Spinal cord (tissue), 10 donors: Measurements from ENCODE around the gene MEMO1. TPM values are rescaled to one million over a fixed set of nuclear protein-coding genes. Genes with fewer than 3 reads are reported as not detected.
"Not testable (repeated sequence)": the region's sequence is repeated elsewhere in the genome, so short reads cannot be mapped to it uniquely, and the experiment has no call there.

Experiments used
- DNase-seq, 6 donors: peaks; one replicate each; pipeline versions ENCODE4 v3.0.0 to v3.0.0-alpha.2; 2013 to 2015; ENCODE audit warnings: low spot score in 6 of 6, low read depth in 4 of 6
- H3K27ac ChIP-seq: one replicate; pipeline ENCODE4 v1.5.1; 2013; ENCODE audit warnings: low read depth, low read length, control low read depth
- H3K27me3 ChIP-seq: one replicate; pipeline ENCODE4 v1.6.1; 2013; ENCODE audit warnings: low read length; ENCODE audit not compliant: control insufficient read depth, insufficient read depth
- H3K36me3 ChIP-seq: one replicate; pipeline ENCODE4 v1.6.1; 2013; ENCODE audit warnings: low read length; ENCODE audit not compliant: control insufficient read depth, insufficient read depth
- H3K4me1 ChIP-seq: one replicate; pipeline ENCODE4 v1.6.1; 2013; ENCODE audit warnings: low read length; ENCODE audit not compliant: control insufficient read depth, insufficient read depth
- H3K4me3 ChIP-seq: one replicate; pipeline ENCODE4 v1.5.1; 2013; ENCODE audit warnings: low read depth, low read length, control low read depth
- H3K9me3 ChIP-seq: one replicate; pipeline ENCODE4 v1.6.1; 2013; ENCODE audit warnings: low read length; ENCODE audit not compliant: control insufficient read depth, insufficient read depth
- WGBS: methylation state at CpG from one replicate; pipeline ENCODE4 v1.1.5; 2013; ENCODE audit warnings: missing lambda C conversion rate; ENCODE audit not compliant: insufficient coverage; 5-methylcytosine and 5-hydroxymethylcytosine counted together
- long read RNA-seq, 4 donors: transcript quantifications; one replicate each; lab custom pipeline, GENCODE V29; 2026
- polyA plus RNA-seq, 2 donors: library from polyadenylated mRNA; unstranded; fragments of 120-200 nt; gene quantifications; one replicate each; pipeline ENCODE4 v1.2.1, GENCODE V29; 2013; ENCODE audit not compliant: insufficient read length in 2 of 2
- total RNA-seq, 2 donors: library from RNA; depleted of rRNA in 1 of 2; stranded (reverse); fragments of 120-200 nt in 1 of 2; fragments of >200 nt in 1 of 2; gene quantifications; one replicate each; pipeline versions ENCODE4 v1.2.3 to v1.2.4, GENCODE V29; 2013 to 2014
- donor health status: healthy.

MEMO1 gene
- total RNA-seq: 10 to 100 TPM; 32.7 to 49.0 TPM
- 10 to 100 TPM; 44.8 to 45.4 TPM for polyA plus RNA-seq
- long read RNA-seq, donor 1, full-length matches to known transcripts: 6 of 11 reads
- long read RNA-seq, donor 1, partial matches to known transcripts: 5 of 11 reads
- long read RNA-seq, donor 1, other reads (novel, unspliced or antisense): 0 of 11 reads
- long read RNA-seq, donor 2, full-length matches to known transcripts: 5 of 5 reads
- long read RNA-seq, donor 2, partial matches to known transcripts: 0 of 5 reads
- long read RNA-seq, donor 2, other reads (novel, unspliced or antisense): 0 of 5 reads
- long read RNA-seq, donor 3, partial matches to known transcripts: 0 of 1 reads
- long read RNA-seq, donor 3, other reads (novel, unspliced or antisense): 0 of 1 reads
- long read RNA-seq, donor 4, full-length matches to known transcripts: 5 of 5 reads
- long read RNA-seq, donor 4, partial matches to known transcripts: 0 of 5 reads
- long read RNA-seq, donor 4, other reads (novel, unspliced or antisense): 0 of 5 reads

- H3K9me3 ChIP-seq: no peaks in the 10 kb centered on the region
- WGBS: under 1% methylated on average over 41 of the region's 57 CpGs
These were observed at the start of gene MEMO1 for GRCh38 chr2:32010670-32011484. Gene MEMO1, minus strand, starts transcription at chr2:32011008. Its CDS starts 761 bp downstream, at chr2:32010247.

DNA sequence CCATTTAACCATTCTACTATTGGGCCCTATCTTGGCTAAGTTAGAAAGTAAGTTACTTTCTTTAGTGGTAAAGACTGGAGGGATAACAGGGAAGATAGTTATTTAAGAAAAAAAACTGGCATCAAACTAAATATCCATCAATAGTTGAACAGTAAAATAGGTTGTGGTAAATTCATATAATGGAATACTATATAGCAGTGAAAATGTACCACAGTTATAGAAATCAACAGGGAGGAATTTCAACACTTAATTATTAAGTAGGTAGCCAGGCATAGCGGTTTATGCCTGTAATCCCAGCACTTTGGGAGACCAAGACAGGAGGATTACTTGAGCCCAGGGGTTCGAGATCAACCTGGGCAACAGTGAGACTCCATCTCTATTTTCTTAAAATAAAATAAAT, 49.5 kb upstream of the MEMO1 start:
- no peak overlapping the region for H3K4me3 ChIP-seq
- H3K27me3 ChIP-seq: no peaks in the 10 kb centered on the region
- no CpG with 5 or more reads among the region's 2 CpGs for WGBS
- H3K27ac ChIP-seq: no peak overlapping the region
- DNase-seq: no peak
- no peaks in the 10 kb centered on the region for H3K36me3 ChIP-seq
- no peaks in the 10 kb centered on the region for H3K9me3 ChIP-seq
- H3K4me1 ChIP-seq: peaks cover 10% of the 10 kb centered on the region

More at GRCh38 chr2:32010670-32011484, at the start of gene MEMO1:
- Histone ChIP-seq H3K4me3 (peak within 1 kb of the TSS; percentile 82), H3K27me3 (no peaks in the 10 kb centered on the region), H3K27ac (peak within 1 kb of the TSS; percentile 94), H3K4me1 (peaks cover 9% of the 10 kb centered on the region), H3K36me3 (peaks cover 9% of the 10 kb centered on the region)
- peak; percentile 81 to 99 (median 90) for DNase-seq

DNA sequence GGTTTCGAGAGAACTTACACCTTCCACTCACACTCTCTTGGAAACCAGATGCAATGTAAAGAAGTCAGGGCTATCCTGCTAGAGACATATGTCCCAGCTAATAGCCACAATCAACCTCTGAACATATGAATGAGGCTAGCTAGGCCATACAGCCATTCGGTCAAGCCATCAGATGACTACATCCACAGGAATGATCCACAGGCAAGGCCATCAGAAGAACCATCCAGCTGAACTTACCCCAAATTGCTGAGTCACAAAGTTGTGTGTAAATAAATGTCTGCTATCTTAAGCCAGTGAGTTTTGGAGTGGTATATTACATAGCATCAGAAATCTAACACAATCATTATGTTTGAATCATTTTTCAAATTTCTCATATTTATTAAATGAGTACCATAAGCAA, 47.3 kb upstream of the MEMO1 start:
- Histone ChIP-seq H3K27me3 (no peaks in the 10 kb centered on the region), H3K27ac (no peak overlapping the region), H3K9me3 (no peaks in the 10 kb centered on the region), H3K4me3 (no peak overlapping the region), H3K36me3 (no peaks in the 10 kb centered on the region), H3K4me1 (peaks cover 4% of the 10 kb centered on the region)
- WGBS: no CpG with 5 or more reads among the region's 2 CpGs
- DNase-seq: no peak

DNA sequence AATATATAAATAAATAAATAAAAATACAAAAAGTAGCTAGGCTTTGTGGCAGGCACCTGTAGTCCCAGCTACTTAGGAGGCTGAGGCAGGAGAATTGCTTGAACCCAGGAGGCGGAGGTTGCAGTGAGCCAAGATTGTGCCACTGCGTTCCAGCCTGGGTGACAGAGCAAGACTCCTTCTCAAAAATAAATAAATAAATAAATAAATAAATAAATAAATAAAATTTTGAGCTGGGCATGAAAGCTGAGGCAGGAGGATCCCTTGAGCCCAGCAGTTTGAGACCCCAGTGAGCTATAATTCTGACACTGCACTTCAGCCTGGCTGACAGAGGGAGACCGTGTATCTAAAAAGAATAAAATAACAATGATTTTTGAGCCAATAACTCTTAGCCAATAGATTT, 43.8 kb upstream of the MEMO1 start:
- H3K36me3 ChIP-seq, H3K27me3 ChIP-seq, H3K9me3 ChIP-seq, H3K27ac ChIP-seq, H3K4me3 ChIP-seq, DNase-seq, H3K4me1 ChIP-seq: not testable (repeated sequence)
- no CpG with 5 or more reads among the region's 3 CpGs for WGBS

GRCh38 chr2:32051836-32052439, 41.1 kb upstream of the MEMO1 start:
- no peak for DNase-seq
- no peaks in the 10 kb centered on the region for H3K27me3 ChIP-seq
- WGBS: 94% methylated on average over 9 of the region's 11 CpGs
- H3K4me1 ChIP-seq: no peaks in the 10 kb centered on the region
- H3K27ac ChIP-seq: no peak overlapping the region
- no peak overlapping the region for H3K4me3 ChIP-seq
- no peaks in the 10 kb centered on the region for H3K36me3 ChIP-seq
- no peaks in the 10 kb centered on the region for H3K9me3 ChIP-seq

DNA sequence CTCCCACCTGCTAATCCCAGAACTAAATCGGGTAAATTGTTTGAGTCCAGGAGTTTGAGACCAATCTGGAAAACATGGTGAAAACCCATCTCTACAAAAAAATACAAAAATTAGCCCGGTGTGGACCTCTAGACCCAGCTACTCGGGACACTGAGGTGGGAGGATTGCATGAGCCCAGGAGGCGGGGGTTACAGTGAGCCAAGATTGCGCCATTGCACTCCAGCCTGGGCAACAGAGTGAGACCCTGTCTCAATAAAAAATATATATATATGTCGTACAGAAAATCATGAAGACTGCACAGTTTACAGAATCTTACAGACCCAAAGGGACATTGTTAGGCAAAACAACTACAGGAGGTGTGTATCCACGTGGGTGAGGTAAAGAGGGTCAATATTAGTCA, 32.8 kb upstream of the MEMO1 start:
- 100% methylated on average over 1 of the region's 7 CpGs for WGBS
- no peak for DNase-seq

GRCh38 chr2:32039447-32040219, 28.8 kb upstream of the MEMO1 start, which contains the start of gene DPY30:
Gene DPY30, minus strand, starts transcription at chr2:32039805. Its CDS starts 349 bp downstream, at chr2:32039456.
- under 1% methylated on average over 34 of the region's 43 CpGs for WGBS
- Histone ChIP-seq H3K4me1 (peaks cover 13% of the 10 kb centered on the region), H3K36me3 (peaks cover 20% of the 10 kb centered on the region), H3K4me3 (peak within 1 kb of the TSS; percentile 85), H3K9me3 (no peaks in the 10 kb centered on the region), H3K27me3 (no peaks in the 10 kb centered on the region), H3K27ac (peak within 1 kb of the TSS; percentile 95)
- DNase-seq: peak; percentile 83 to 98 (median 88)

More for the DNA sequence above, 32.8 kb upstream of the MEMO1 start:
- Histone ChIP-seq H3K9me3 (no peaks in the 10 kb centered on the region), H3K36me3 (no peaks in the 10 kb centered on the region), H3K4me1 (peaks cover 9% of the 10 kb centered on the region), H3K27ac (no peak overlapping the region), H3K4me3 (no peak overlapping the region), H3K27me3 (no peaks in the 10 kb centered on the region)

DNA sequence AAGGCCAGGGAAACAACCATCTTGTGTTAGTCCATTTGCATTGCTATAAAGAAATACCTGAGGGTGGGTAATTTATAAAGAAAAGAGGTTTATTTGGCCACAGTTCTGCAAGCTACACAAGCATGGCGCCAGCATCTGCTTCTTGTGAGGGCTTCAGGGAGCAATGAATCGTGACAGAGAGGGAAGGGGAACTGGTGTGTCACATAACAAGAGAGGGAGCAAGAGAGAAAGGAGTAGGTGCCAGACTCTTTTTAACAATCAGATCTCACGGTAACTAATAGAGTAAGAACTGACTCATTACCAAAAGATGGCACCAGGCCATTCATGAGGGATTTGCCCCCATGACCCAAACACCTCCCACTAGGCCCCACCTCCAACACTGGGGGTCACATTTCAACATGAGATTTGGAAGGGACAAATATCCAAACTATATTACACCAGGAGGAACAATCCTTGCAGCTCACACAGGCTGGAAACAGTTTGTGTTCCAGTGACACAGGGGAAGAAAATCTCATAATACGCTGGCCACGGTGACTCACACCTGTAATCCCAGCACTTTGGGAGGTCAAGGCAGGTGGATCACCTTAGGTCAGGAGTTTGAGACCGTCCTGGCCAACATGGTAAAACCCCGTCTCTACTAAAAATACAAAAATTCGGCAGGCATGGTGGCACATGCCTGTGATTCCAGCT, 23.5 kb upstream of the MEMO1 start:
- H3K27ac ChIP-seq, H3K27me3 ChIP-seq, H3K9me3 ChIP-seq, H3K4me3 ChIP-seq, DNase-seq: not testable (repeated sequence)
- H3K36me3 ChIP-seq: peaks cover 33% of the 10 kb centered on the region
- 96% methylated on average over 5 of the region's 8 CpGs for WGBS
- H3K4me1 ChIP-seq: peaks cover 10% of the 10 kb centered on the region
